Transverse colon (tissue), 4 donors: ENCODE results near the gene RPIA.

Experiments
- CTCF ChIP-seq, 5 experiments: fragments of 200-600 bp in 3 of 5; fragments of 450-650 bp in 2 of 5; sonication (generic) in 3 of 5; IDR thresholded peaks; 1 replicate in 2 of 5; 2 replicates in 3 of 5; pipeline ENCODE4 v1.5.1; 2016 to 2017; ENCODE audit warnings: antibody characterized with exemption in 5 of 5, inconsistent platforms in 3 of 5, mild to moderate bottlenecking in 2 of 5, moderate library complexity in 1 of 5
- POLR2A ChIP-seq: fragments of 450-650 bp; IDR thresholded peaks from one replicate; pipeline ENCODE4 v1.6.1; 2016; ENCODE audit warnings: antibody characterized with exemption, mild to moderate bottlenecking, moderate library complexity
- POLR2AphosphoS5 ChIP-seq, 3 donors: sonication (generic); formaldehyde crosslinking; IDR thresholded peaks; one replicate each; pipeline ENCODE4 v1.6.1; 2016; ENCODE audit warnings: antibody characterized with exemption in 3 of 3

GRCh38 chr2:88698498-88699233, 7.2 kb downstream of the RPIA start:
- TF ChIP-seq CTCF (IDR thresholded peaks at IDR 0.05): no peak
- peak in 2 of 3 donors; percentile 33 to 68 for TF ChIP-seq POLR2AphosphoS5 (IDR thresholded peaks at IDR 0.05)
- no peak for TF ChIP-seq POLR2A
